IPS-NIHi11 (cell line): ENCODE measurements around the gene RPL18A.

ENCODE experiments used
- DNase-seq: peaks from one replicate; pipeline ENCODE4 v3.0.0; 2012; ENCODE audit warnings: mixed read lengths, low spot score

The RPL18A gene

DNA sequence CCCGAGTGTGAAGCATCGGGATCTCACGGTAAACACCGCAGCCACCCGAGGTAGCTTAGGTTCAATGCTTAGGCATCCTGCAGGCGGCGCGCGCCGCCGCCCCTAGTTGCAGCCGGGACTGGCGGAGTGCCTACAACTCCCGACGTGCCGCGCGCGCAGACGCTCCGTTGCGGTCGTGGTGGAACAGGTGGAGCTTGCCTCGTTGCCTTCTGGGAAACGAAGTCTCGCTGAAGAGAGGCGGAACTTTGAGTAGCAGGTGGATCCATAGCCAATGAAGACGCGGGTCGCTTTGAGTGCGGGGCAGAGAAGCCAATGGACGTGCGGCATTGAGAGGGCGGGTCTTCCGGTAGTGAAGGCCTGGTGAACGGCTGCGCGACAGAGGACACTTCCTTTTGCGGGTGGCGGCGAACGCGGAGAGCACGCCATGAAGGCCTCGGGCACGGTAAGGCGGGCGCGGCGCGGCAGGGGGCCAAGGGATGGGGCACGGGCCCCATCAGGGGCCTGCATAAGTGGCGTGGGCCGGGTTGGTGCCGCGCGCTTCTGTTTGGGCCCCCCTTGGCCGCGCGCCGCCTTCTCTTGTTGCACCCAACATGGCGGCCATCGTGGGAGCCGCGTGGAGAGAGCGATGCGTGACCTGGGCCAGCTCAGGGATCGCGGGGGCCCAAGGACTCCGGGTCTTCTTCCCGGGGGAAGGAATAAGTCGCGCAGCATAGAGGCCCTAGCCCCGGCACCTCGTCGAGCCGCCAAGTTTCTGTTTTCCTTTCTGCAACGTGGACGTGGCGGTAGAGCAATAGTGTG lies at the start of gene RPL18A:
TSS of gene RPL18A (plus strand) at position 378 of the 798 bp plus-strand sequence. CDS start at position 425, 47 bp downstream.
- DNase-seq: peak; percentile 93

DNA sequence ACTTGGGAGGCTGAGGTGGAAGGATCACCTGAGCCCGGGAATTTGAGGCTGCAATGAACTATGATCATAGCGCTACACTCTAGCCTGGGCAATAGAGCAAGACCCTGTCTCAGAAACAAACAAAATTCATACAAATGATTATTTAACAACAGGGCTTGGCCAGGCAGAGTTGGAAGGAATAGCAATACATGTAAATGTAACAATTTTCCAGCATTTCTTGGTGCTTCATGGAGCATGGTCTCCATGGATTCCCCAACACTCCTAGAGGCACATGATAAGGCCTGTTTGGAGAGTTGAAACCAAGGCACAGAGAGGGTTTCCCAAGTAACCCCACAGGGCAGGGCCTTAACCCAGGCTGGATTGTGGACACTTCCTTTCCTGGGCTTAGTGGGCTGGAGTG lies 48.6 kb upstream of the RPL18A start:
- no peak for DNase-seq

DNA sequence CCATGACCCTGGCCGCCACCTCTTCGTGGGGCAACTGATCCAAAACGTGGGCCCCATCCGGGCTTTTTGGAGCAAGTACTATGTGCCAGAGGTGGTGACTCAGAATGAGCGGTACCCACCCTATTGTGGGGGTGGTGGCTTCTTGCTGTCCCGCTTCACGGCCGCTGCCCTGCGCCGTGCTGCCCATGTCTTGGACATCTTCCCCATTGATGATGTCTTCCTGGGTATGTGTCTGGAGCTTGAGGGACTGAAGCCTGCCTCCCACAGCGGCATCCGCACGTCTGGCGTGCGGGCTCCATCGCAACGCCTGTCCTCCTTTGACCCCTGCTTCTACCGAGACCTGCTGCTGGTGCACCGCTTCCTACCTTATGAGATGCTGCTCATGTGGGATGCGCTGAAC lies 48.0 kb upstream of the RPL18A start:
- DNase-seq: no peak

DNA sequence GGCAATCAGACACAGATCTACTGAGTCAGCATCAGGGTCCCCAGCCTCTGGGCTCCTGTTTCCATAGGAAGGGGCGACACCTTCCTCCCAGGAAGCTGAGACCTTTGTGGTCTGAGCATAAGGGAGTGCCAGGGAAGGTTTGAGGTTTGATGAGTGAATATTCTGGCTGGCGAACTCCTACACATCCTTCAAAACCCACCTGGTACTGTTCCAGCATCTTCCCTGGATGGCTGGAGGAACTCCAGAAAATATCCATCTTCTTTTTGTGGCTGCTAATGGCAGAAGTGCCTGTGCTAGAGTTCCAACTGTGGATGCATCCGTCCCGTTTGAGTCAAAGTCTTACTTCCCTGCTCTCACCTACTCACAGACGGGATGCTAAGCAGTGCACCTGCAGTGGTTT lies 47.6 kb upstream of the RPL18A start:
- no peak for DNase-seq

DNA sequence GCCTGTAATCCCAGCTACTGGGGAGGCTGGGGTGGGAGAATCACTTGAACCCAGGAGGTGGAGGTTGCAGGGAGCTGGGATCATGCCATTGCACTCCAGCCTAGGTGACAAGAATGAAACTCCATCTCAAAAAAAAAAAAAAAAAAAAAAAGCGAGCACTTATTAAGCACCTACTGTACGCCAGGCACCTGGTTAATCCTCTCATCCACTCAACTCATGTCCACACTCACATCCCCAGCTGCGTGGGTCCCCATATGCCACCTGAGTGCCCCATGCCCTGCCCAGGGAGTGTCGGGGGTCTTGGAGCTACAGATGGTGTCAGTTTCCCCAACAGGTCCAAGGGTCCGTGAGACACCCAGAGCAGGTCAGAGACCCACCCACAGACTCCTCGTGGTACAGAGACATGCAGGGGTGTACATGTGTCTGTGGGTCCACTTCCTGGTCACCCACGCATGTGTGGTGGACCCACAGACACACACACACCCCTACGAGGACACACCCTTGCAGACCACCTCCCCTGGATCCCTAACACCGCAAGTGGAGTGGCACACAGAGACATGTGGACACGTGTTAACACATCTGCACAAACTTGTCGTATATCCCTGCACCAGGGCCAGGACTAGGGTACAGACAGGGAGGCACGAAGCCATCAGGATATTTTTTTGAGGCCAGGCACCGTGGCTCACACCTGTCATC lies 41.9 kb upstream of the RPL18A start:
- DNase-seq: no peak

DNA sequence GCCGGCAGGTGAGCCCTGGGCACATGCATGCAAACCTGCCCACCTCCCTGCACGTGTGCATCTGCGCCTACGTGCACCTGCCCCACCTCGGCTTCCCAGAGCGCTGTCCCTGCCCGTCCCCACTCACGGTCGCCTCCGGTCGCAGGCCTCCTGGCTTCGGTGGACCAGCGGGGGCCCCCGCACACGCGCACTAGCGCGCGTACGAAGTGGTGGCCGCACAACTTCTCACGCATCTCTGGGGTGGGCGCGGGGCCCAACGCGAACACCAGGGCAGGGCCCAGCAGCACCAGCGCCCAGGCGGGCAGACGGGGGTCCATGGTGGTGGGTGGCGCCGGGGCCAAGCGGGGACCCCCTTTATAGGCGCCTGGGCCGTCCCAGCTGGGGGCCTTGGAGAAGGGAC lies 38.5 kb upstream of the RPL18A start, which contains the start of gene INSL3:
TSS of gene INSL3 (minus strand) at position 330 of the 400 bp plus-strand sequence. CDS start at position 317, 13 bp downstream.
- no peak for DNase-seq

DNA sequence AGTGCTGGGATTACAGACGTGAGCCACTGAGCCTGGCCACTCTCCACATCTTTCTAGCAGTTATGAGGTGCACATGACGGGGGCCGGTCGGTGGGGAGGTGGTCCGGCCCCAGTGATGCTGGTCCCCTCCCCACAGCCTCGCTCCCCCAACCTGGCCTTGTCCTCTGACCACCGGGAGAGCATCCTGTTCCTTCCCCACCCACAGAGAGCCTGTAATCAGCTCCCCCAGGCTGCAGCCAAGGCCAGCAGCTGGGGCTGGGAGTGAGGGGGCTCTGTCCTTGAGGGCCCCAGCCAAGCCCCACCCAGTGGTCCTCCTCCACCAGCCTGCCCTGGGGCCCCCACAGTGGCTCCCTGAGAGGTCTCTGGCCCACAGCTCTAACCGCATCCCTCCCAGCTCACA lies 35.4 kb upstream of the RPL18A start:
- DNase-seq: no peak

DNA sequence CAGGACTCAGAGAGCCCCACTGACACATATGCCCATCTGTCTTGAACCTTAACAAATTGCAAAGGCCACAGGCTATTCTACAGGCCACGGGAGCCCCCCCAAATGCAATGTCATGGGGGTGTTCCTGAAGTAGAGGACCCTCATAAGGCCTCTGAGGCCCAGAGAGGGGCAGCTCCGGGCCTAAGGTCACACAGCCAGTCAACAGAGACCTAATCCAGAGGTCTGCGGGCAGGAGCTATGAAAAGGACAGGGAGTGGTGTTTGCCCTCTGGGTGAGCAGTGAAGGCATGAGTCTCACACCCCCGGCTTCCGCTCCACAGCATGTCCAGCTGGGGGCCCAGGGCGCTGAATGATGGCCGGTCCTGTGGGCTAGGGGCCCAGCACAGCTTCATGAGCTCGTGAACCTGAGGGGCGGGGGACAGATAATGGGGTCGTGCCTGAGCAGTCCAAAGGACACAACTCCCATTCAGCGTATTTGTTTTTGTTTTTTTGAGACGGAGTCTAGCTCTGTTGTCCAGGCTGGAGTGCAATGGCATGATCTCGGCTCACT lies 33.1 kb upstream of the RPL18A start:
- no peak for DNase-seq

DNA sequence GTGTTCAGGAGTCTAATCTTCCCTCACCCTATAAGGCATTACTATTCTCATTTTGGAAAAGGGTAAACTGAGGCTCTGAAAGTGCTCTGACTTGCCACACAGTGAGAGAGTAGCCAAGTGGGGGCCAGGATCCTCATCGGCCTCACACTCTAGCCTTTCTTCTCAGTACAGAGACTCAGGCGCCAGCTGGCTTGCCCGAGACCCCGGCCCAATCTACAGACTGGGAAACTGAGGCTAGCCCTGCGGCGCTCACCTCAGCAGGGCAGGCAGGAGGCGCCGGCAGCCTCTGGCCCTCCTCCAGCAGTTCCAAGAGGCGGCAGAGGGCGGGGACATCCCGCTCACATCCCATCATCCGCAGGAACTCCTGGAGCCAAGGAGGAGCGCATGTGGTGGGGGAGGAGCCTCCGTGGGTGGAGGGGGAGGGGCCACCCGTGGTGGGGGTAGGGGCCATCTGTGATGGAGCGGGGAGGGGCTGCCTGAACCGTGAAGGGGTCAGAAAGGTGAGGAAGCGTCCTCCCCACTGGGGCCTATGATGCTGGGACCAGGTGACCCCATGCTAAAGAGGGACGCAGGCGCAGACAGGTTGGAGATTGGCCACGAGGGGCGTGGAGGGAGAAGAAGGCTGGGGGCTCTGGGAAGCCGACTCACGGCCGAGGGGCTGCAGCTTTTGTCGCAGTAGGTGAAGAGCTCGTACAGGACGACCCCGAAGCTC lies 29.7 kb upstream of the RPL18A start:
- peak; percentile 96 for DNase-seq

DNA sequence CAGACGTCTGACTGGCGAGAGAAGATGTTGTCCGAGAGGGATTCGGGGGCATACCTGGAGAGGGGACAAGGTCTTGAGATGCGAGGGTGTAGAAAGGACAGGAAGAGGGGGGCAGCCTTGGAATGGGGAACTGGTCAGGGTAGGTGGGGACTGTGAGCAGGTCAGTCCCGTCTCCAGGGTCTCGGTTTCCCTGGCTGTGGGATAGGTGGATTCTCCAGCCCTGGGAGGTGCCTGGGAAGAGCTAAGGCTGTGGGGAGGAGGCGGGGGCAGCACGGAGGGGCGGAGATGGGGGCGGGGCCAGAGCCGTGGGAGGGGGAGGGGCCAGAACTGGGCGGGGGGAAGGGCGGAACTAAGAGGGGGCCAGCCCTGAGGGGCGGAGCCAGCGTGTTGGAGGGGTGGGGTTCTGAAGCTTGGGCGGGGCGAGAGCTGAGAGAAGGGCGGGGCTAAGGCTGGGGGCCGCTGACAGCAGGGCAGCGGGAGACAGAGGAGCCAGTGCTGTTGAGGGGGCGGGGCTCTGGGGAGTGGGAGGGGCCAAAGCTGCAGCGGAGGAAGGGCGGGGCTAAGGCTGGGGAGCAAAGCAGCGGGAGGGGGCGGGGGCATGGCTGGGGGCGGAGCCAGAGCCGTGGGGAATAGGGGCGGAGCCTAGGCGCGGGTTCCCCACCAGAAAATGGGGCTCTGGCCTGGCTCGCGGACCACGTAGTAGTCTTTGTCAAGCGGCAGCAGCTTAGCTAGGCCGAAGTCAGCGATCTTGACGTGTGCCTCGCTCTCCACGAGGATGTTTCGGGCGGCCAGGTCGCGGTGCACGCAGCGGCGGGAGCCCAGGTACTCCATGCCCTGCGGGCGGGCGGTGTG lies 28.9 kb upstream of the RPL18A start:
- DNase-seq: peak; percentile 98

DNA sequence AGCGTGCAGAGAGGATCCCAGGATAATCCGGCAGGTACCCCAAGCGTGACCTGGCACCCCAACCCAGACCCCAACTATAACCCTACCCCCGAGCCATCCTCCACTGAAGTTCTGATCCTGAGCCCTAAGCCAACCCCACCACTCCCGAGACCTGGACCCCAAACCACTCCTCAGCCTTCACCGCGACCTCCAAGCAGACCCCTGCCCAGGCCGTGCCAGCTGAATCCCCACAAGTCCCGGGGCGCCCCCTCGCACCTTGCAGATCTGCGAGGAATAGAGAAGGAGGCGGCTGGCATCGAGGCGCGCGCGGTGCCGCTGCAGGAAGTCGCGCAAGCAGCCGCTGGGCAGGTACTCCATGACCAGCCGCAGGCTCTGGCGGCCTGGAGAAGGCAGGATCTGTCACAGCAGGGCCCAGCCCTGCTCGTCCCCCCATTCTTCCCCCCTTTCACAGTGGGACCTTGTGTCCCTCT lies 28.3 kb upstream of the RPL18A start:
- DNase-seq: no peak

DNA sequence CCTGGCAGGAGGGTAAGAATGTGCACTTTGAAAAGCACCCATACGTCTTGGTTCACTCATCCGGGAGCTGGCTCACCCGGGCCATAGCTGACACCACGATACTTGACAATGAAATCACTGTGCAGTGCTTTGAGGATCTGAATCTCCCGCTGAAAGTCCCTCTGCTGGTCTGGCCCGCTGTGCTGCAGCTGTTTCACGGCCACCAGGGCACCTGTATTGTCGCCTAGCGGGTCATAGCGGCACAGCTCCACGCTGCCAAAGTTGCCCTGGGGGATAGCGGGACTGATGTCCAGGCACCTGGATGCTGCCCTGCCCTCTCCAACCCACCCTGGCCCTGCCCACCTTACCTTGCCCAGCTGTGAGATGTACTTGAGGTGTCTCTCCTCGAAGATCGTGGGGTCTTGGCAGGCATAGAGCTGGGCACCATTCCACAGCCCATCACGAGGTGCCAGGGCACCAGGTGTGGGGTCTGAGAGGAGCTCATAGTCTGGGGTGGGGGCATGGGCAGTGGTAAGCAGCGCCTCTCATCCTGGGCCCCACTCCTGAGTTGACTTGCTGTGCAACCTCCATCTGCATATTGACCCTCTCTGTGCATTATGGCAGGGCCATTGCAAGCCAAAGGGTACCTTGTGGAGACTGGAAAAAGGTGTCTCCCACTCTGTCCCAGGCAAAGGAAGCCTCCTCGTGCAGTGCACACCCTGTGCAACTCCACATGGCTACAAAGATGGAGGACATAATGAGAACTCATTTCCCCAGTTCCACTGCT lies 27.1 kb upstream of the RPL18A start:
- no peak for DNase-seq

DNA sequence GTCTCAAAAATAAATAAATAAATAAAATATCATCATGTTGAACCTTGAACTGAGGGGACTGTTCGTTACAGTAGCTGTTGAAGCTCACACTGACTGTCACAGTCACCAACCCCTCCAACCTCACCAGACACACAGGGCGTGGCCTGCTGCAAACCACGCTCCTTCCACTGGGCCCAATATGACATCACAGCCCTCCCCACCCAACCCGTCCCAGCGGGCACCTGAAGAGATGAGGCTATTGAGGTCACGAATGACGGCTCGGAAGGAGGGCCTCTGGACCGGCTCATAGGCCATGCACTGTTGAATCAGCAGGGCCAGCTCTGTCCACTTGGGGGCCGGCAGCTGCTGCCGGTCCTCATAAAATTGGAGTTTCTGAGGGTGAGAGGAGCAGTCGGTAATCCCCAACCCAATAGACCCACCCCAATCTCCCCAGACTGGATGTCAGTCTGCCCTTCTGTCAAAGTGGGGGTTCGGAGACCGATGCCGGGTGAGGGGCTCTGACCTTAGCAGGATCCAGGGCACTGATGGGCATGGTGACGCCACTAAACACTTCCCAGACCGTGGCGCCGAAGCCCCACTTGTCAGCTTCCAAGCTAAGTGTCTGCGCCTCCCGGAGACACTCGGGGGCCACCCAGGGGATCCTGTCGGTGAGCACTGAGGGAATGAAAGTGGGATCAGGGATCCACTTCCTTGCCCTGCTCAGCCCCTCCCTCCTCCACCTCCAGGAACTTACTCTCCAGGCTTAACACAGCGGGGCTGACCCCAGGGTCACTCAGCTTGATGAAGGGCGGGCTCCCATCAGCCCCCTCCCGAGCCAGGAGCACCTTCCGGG lies 25.1 kb upstream of the RPL18A start:
- no peak for DNase-seq

DNA sequence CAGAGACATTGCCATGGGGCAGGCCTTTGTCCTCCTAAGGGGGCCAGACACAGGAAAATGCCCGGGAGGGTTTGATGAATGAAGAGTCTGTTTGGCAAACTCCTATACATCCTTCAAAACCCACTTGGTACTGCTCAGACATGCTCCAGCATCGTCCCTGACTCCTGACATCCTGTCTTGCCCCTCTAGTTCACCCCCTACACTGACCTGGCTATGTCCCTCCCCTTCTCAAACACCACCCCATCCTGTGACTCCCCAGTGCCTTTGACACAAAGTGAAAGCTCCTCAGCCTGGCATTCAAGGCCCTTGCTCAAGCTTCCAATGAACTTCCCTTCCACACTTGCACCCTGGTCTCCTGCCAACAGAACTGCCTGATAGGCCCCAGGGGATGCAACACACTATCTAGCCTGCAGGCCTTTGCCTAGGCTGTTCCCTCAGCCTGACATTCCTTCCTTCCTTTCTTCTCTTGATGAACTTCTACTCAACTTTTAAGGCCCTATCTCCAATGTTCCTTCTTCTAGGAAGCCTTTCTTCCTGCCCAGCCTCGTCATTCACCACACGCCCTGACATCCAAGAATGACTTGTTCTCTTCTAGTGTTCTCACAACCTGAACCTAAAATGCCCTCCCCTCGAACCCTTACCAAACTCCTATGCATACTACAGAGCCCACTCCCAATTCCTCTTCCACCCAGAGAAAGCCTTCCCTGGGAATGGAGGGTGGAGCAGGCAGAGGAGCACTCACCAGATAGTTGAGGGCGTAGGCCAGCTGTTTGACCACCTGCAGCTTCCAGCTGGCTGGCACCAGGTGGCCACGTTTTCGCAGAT lies 24.3 kb upstream of the RPL18A start:
- DNase-seq: no peak

DNA sequence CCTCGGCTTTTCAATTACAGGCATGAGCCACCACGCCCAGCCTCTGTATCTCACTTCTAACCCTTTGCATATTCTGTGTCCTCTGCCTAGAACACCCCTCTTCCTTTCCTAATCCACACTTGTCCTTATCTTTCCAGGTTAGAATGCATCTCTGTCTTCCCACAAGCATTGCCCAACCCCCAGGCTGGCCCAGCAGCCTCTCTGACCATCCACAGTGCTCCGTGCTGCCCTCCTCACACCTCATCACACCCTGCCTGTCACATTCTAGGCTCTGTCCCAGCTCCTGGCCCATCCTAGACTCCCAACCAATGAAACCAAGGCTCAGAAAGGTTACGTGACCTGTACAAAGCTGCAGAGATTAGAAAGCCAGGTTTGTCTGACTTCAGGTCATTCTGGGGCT lies 23.2 kb upstream of the RPL18A start:
- no peak for DNase-seq

DNA sequence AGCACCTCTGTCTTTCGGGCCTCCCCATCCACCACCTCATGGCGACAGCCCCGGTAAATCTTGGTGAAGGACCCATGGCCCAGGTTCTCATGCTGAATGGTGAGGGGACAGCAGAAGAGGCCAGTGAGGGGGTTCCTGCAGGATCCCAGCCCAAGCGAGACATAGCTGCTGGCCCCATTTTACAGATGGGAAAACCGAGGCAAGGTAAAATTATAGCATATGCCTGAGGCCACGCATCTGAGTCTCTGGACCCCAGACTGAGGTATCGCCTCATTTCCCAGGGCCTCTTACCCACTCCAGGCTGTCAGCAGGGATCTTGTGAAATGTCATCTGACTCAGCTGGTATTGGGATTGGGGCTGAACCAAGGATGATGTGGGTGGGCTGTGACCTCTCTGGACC lies 21.7 kb upstream of the RPL18A start:
- DNase-seq: no peak

DNA sequence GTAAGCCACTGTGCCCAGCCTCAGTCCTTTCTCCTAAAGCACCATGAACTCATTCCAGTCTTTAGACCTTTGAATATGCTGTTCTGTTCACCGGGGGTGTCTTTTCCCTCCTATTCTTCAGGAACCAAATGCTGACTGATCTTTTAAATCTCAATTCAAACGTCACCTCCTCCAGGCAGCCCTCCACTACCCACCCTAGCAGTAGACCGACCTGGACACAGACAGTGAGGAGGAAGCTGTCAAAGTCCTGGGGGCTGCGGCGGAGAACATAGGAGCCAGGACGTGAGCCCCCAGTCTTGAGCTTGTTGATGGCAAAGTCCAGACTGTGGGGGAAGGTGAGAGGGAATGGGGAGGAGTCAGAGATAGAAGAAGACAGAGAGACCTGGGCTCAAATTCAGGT lies 19.7 kb upstream of the RPL18A start:
- DNase-seq: no peak

DNA sequence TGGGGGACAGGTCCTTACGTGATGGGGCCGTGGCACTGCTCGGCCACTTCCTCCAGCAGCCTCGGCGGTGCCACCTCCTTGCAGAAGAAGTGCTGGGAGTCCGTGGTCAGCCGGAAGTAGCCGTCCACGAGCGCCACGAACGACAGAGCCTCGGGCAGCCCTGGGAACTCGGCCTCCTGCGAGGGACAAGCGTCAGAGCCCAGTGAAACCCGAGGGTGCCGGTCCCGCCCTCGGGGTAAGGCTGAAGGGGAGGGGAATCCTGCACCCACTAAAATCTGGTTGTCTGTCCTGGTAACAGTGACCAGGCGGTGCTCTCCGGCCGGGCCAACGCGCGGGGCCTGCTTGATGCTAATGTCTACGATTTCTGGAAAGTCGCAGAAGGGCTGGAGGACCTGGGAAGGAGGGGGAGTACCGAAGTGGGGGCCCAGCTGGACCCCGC lies 18.3 kb upstream of the RPL18A start:
- DNase-seq: no peak
